Smooth muscle cell (in vitro differentiated cells): Measurements from ENCODE around the gene CHN2. TPM values are rescaled to one million over a fixed set of nuclear protein-coding genes. Genes with fewer than 3 reads are reported as not detected.

Experiments used
- DNase-seq: peaks from one replicate; lab custom pipeline; 2025; ENCODE audit not compliant: unreplicated experiment; lab: John Stamatoyannopoulos, UW
- H2AFZ ChIP-seq: fragments of 200-600 bp; sonication (generic); 2 replicates; pipeline ENCODE4 v1.6.0; 2016; ENCODE audit warnings: antibody characterized with exemption, low read depth, mild to moderate bottlenecking
- H3F3A ChIP-seq: fragments of 200-600 bp; sonication (generic); 2 replicates; pipeline ENCODE4 v1.6.0; 2017; ENCODE audit warnings: antibody characterized with exemption, low read depth
- H3K27ac ChIP-seq: fragments of 200-600 bp; sonication (generic); 2 replicates; pipeline ENCODE4 v1.5.1; 2016; ENCODE audit warnings: low read depth, mild to moderate bottlenecking
- H3K27me3 ChIP-seq: fragments of 200-600 bp; sonication (generic); 2 replicates; pipeline ENCODE4 v1.6.1; 2016; ENCODE audit warnings: low read depth, mild to moderate bottlenecking
- H3K36me3 ChIP-seq: fragments of 200-600 bp; sonication (generic); 2 replicates; pipeline ENCODE4 v1.5.1; 2016; ENCODE audit warnings: low read depth
- H3K4me1 ChIP-seq: fragments of 200-600 bp; sonication (generic); 2 replicates; pipeline ENCODE4 v1.5.1; 2016; ENCODE audit warnings: low read depth
- H3K4me2 ChIP-seq: fragments of 200-600 bp; sonication (generic); 2 replicates; pipeline ENCODE4 v1.6.0; 2016; ENCODE audit warnings: mild to moderate bottlenecking
- H3K4me3 ChIP-seq: fragments of 200-600 bp; sonication (generic); 2 replicates; pipeline ENCODE4 v1.5.1; 2016; ENCODE audit warnings: mild to moderate bottlenecking
- H3K79me2 ChIP-seq: fragments of 200-600 bp; sonication (generic); 2 replicates; pipeline ENCODE4 v1.6.0; 2016; ENCODE audit warnings: low read depth, mild to moderate bottlenecking
- H3K9ac ChIP-seq: fragments of 200-600 bp; sonication (generic); 2 replicates; pipeline ENCODE4 v1.6.0; 2016; ENCODE audit warnings: low read depth
- H3K9me3 ChIP-seq: fragments of 200-600 bp; sonication (generic); replicated peaks from 2 replicates; pipeline ENCODE4 v1.5.1; 2016; ENCODE audit warnings: low read depth
- H4K20me1 ChIP-seq: fragments of 200-600 bp; sonication (generic); 2 replicates; pipeline ENCODE4 v1.6.0; 2016; ENCODE audit warnings: low read depth
- WGBS: methylation state at CpG from one replicate; pipeline ENCODE4 v1.1.7; 2016; ENCODE audit warnings: low lambda C conversion rate; 5-methylcytosine and 5-hydroxymethylcytosine counted together
- polyA plus RNA-seq: library from polyadenylated mRNA; unstranded; fragments of >200 nt; fragmentation: Nextera tagmentation; extraction: Ambion mirVana; gene quantifications from 2 replicates; pipeline ENCODE4 v1.2.1, GENCODE V29; 2016
- total RNA-seq: library from RNA; depleted of rRNA; stranded (reverse); fragments of >200 nt; gene quantifications from 2 replicates; pipeline ENCODE4 v1.2.3, GENCODE V29; 2014
- TF ChIP-seq, protein P1 (sequence below): fragments of 200-600 bp; sonication (generic); IDR thresholded peaks from 2 replicates; pipeline ENCODE4 v1.5.1; 2017; ENCODE audit warnings: borderline replicate concordance, mild to moderate bottlenecking, antibody characterized with exemption; ENCODE audit not compliant: insufficient read depth, poor library complexity, severe bottlenecking

Gene CHN2
- total and polyA plus RNA-seq, 2 experiments from 2014 or later = 7.4 to 20.7 TPM

DNA sequence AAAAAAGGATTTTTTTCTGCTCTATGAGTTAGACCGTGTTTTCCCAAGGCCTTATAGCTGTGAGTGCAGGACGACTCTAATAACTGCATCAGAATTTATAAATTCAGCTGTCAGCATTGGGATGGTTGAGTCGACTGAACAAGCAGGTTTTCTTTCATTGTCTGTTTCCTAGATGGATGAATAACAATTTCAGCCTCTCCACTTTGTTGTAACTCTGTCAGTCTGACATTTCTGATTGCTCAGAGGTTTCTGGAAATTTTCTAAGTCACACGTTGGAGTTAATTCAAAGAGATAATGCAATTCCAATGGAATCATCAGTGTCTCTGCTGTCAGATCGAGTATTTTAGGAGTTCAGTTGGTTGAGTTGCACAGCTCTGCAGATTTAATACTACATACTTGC, 159.2 kb downstream of the CHN2 start:
- WGBS = 67% methylated on average over 5 of the region's 5 CpGs
- no peaks in the 10 kb centered on the region for H3K79me2 ChIP-seq
- H3K4me1 ChIP-seq = no peaks in the 10 kb centered on the region
- H3K9ac ChIP-seq = no peak overlapping the region
- no peak overlapping the region for H2AFZ ChIP-seq
- no peak overlapping the region for H3K4me3 ChIP-seq
- H3K9me3 ChIP-seq = no peaks in the 10 kb centered on the region
- DNase-seq = no peak
- no peaks in the 10 kb centered on the region for H4K20me1 ChIP-seq
- TF ChIP-seq, protein P1, sequence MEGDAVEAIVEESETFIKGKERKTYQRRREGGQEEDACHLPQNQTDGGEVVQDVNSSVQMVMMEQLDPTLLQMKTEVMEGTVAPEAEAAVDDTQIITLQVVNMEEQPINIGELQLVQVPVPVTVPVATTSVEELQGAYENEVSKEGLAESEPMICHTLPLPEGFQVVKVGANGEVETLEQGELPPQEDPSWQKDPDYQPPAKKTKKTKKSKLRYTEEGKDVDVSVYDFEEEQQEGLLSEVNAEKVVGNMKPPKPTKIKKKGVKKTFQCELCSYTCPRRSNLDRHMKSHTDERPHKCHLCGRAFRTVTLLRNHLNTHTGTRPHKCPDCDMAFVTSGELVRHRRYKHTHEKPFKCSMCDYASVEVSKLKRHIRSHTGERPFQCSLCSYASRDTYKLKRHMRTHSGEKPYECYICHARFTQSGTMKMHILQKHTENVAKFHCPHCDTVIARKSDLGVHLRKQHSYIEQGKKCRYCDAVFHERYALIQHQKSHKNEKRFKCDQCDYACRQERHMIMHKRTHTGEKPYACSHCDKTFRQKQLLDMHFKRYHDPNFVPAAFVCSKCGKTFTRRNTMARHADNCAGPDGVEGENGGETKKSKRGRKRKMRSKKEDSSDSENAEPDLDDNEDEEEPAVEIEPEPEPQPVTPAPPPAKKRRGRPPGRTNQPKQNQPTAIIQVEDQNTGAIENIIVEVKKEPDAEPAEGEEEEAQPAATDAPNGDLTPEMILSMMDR = no peak
- H3K27me3 ChIP-seq = no peaks in the 10 kb centered on the region
- no peaks in the 10 kb centered on the region for H3K36me3 ChIP-seq
- no peaks in the 10 kb centered on the region for H3F3A ChIP-seq
- no peak overlapping the region for H3K27ac ChIP-seq
- no peak overlapping the region for H3K4me2 ChIP-seq

DNA sequence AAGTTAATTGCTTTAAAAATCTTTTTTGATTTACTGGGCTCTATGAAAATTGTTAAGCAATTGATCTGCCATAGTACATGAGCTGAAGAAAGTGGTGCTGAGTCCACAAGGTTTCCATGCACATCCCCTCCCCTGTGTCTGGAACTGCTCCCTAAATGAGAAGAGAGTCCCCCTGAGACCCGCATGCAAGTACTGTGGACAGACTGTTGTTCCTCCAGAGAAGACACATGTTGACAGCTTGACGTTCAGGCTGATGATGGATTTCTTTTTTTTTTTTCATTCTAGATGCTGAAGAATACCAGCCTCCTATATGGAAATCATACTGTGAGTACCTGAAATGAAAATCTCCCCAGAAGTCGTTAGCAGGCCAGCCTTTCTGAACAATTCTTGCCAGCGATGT, 159.8 kb downstream of the CHN2 start:
- TF ChIP-seq, protein P1 = no peak
- 78% methylated on average over 4 of the region's 4 CpGs for WGBS
- H2AFZ ChIP-seq = no peak overlapping the region

DNA sequence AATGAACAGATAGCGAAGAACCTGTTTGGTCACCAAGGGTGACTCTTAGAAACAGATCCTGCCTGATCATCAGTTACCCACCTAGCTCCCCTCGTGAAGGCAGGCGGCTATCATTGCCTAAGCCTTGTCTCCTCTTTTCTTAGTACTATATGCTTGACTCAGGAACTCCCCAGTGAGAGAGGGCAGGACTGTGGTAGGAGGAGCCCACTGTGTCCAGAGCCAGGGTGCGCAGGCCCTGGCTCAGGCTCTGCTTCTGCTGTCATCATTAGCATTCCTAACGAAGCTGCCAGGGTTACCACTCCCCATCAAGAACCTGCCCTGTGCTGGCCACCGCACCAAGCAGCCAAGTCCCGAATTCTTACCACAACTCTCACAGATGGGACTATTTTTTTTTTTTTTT, 160.8 kb downstream of the CHN2 start:
- Histone ChIP-seq H3K79me2 (no peaks in the 10 kb centered on the region), H3K4me3 (no peak overlapping the region), H3K9me3 (no peaks in the 10 kb centered on the region), H2AFZ (no peak overlapping the region), H3K27ac (no peak overlapping the region), H3K4me1 (no peaks in the 10 kb centered on the region), H3K9ac (no peak overlapping the region), H3K27me3 (no peaks in the 10 kb centered on the region), H3K36me3 (no peaks in the 10 kb centered on the region), H3F3A (no peaks in the 10 kb centered on the region), H4K20me1 (no peaks in the 10 kb centered on the region), H3K4me2 (no peak overlapping the region)
- 89% methylated on average over 7 of the region's 7 CpGs for WGBS
- DNase-seq = no peak
- TF ChIP-seq, protein P1 = no peak

More for the DNA sequence above, 159.8 kb downstream of the CHN2 start:
- Histone ChIP-seq H3K4me3 (no peak overlapping the region), H3K79me2 (no peaks in the 10 kb centered on the region), H3K36me3 (no peaks in the 10 kb centered on the region), H3K27me3 (no peaks in the 10 kb centered on the region), H3F3A (no peaks in the 10 kb centered on the region), H3K27ac (no peak overlapping the region), H3K9ac (no peak overlapping the region), H3K4me2 (no peak overlapping the region), H3K9me3 (no peaks in the 10 kb centered on the region), H3K4me1 (no peaks in the 10 kb centered on the region), H4K20me1 (no peaks in the 10 kb centered on the region)
- no peak for DNase-seq

DNA sequence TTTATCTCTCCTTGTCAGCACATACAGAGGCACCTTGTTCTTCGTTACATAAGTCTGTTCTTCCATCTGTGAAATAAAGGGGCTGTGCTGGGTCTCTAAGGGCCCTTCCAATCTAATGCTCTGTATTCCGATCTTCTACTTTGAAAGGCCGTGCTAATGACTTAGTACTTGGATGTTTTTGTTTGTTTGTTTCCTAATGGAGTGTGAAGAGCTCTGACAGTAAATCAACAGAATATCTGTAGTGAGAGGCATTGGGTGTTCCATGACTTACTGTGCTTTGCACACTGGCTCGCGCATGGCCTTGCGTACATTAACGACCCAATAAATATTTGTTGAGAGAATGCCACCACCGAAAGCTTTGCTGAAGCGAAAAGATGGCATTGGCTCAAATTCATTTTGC, 162.1 kb downstream of the CHN2 start:
- DNase-seq = no peak
- H3K9me3 ChIP-seq = no peaks in the 10 kb centered on the region
- no peak overlapping the region for H3K4me3 ChIP-seq
- no peaks in the 10 kb centered on the region for H3K4me1 ChIP-seq
- H3K36me3 ChIP-seq = no peaks in the 10 kb centered on the region
- WGBS = 82% methylated on average over 9 of the region's 9 CpGs
- no peaks in the 10 kb centered on the region for H4K20me1 ChIP-seq
- H3K4me2 ChIP-seq = no peak overlapping the region
- no peak overlapping the region for H3K9ac ChIP-seq
- no peak overlapping the region for H3K27ac ChIP-seq
- H3K27me3 ChIP-seq = no peaks in the 10 kb centered on the region
- H3K79me2 ChIP-seq = no peaks in the 10 kb centered on the region
- H3F3A ChIP-seq = no peaks in the 10 kb centered on the region
- TF ChIP-seq, protein P1 = no peak
- H2AFZ ChIP-seq = no peak overlapping the region
